ENCODE results near the gene LAMTOR2. TPM values are rescaled to one million over a fixed set of nuclear protein-coding genes. Genes with fewer than 3 reads are reported as not detected.
A peak's percentile ranks its signal among the peaks of the same experiment; 100 is the strongest.

Gene LAMTOR2
- total RNA-seq (10 to 100 TPM; 46.1 to 63.9 (median 51.2) TPM), polyA plus RNA-seq (100 to 1,000 TPM in 1 of 3 donors, 10 to 100 TPM in 2; 89.0 to 101 (median 95.7) TPM)
- long read RNA-seq, donor 1, transcript LAMTOR2-203 (4 exons, 655 nt) = major isoform, 38 of 45 reads
- long read RNA-seq, donor 1, partial matches to known transcripts = 3 of 45 reads
- long read RNA-seq, donor 1, other reads (novel, unspliced or antisense) = 1 of 45 reads
- long read RNA-seq, donor 2, transcript LAMTOR2-203 (4 exons, 655 nt) = major isoform, 37 of 45 reads
- long read RNA-seq, donor 2, transcript LAMTOR2-205 (3 exons, 623 nt) = minor isoform, 5 of 45 reads
- long read RNA-seq, donor 2, partial matches to known transcripts = 1 of 45 reads
- long read RNA-seq, donor 2, other reads (novel, unspliced or antisense) = 1 of 45 reads

DNA sequence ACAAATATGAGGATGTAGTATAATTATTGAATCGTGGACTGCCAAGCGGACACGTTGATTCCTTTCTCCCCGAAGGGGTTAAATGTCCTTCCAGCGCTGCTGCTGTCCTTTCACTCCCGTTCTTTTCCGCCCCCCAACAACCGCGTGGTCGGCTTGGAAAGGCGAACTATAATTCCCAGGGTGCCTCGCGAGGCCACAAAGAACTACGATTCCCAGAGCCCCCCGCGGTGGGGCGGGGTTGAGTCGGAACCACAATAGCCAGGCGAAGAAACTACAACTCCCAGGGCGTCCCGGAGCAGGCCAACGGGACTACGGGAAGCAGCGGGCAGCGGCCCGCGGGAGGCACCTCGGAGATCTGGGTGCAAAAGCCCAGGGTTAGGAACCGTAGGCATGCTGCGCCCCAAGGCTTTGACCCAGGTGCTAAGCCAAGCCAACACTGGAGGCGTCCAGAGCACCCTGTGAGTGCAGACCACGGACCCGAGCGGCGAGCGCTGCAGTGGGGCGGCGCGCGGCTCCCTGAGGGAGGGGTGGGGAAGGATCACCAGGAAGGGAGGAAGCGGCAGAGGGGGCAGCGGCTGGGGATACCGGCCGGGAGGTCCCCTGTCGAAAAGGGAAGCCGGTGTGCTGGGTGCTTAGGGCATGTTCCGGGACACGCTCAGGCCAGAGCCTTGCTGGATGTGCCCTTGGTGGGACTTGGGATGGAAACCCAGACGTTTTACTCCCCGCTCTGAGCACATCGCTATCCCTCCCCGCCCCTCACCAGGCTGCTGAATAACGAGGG is at the start of gene LAMTOR2:
TSS of gene LAMTOR2 (plus strand) at position 283 of the 781 bp plus-strand sequence. CDS start at position 391, 108 bp downstream.
- Histone ChIP-seq H3K9me3 (no peaks in the 10 kb centered on the region), H3K4me3 (peak within 1 kb of the TSS; percentile 97), H3K36me3 (ENCODE audit: insufficient read depth in 1 of 2, low read depth in 1 of 2) (peaks cover 0 to 40% of the 10 kb centered on the region in 2 donors), H3K27ac (peak within 1 kb of the TSS; percentile 96), H3K4me1 (peaks cover 28% of the 10 kb centered on the region), H3K27me3 (ENCODE audit: insufficient read depth in 3 of 3, low read length in 2 of 3) (no peaks in the 10 kb centered on the region)
- ATAC-seq = peak; percentile 85 to 91 (median 90)
- intact Hi-C loops (cut with DNase I) = loop anchor here in 1 of 2 donors (5.0 kb wide), 1 partner anchor 37 kb away; no protein-coding TSS in a partner anchor
- TF ChIP-seq, protein P1, sequence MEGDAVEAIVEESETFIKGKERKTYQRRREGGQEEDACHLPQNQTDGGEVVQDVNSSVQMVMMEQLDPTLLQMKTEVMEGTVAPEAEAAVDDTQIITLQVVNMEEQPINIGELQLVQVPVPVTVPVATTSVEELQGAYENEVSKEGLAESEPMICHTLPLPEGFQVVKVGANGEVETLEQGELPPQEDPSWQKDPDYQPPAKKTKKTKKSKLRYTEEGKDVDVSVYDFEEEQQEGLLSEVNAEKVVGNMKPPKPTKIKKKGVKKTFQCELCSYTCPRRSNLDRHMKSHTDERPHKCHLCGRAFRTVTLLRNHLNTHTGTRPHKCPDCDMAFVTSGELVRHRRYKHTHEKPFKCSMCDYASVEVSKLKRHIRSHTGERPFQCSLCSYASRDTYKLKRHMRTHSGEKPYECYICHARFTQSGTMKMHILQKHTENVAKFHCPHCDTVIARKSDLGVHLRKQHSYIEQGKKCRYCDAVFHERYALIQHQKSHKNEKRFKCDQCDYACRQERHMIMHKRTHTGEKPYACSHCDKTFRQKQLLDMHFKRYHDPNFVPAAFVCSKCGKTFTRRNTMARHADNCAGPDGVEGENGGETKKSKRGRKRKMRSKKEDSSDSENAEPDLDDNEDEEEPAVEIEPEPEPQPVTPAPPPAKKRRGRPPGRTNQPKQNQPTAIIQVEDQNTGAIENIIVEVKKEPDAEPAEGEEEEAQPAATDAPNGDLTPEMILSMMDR (IDR thresholded peaks at IDR 0.05) = no peak
- WGBS, 3 donors = 0 to 1% (median 0%) methylated on average over 53 of the region's 53 CpGs
- peak; percentile 99 for DNase-seq

DNA sequence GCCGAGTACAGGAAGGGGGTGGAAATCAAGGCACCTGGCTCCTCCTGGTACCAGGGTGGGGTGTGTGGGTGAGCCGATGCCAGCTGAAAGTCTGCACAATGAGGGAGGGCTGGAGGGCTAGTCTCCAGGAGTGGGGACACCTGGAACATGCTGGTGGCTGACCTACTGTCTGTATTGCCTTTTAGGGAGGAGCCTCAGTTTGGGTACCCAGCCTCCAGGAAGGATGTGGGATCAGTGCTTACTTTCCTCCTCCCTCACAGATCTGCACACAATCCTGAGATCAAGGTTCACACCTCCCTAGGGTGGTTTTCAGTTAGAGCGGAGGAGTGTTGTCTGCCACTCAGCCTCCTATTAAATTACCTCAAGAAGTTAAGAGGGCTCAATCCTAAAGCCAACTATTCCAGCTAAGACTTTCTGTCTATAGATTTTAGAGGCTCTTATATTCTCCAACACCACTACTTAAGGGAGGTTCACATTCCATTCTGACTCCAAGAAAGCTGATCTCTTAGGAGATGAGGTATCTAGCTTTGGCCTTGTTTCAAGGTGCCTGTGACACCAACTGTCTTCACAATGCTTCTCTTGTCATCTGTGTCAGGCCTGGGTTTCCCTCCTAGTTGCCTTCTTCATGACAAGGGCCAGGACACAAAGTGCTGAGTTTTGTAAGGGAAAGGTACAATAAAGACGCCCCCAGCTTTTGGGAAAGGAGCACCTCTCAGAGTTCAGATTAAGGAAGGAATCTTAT is 49.6 kb upstream of the LAMTOR2 start:
- TF ChIP-seq, protein P1 (IDR thresholded peaks at IDR 0.05) = no peak
- peak in 2 of 4 donors; percentile 34 to 56 for ATAC-seq
- 69 to 81% (median 69%) methylated on average over 4 of the region's 4 CpGs for WGBS, 3 donors
- no peak overlapping the region for H3K27ac ChIP-seq
- DNase-seq = no peak
- H3K36me3 ChIP-seq (ENCODE audit: insufficient read depth in 1 of 2, low read depth in 1 of 2) = peaks cover 4 to 19% of the 10 kb centered on the region in 2 donors
- intact Hi-C loops (cut with DNase I) = no loop called here
- no peaks in the 10 kb centered on the region for H3K9me3 ChIP-seq
- H3K27me3 ChIP-seq (ENCODE audit: insufficient read depth in 3 of 3, low read length in 2 of 3) = no peaks in the 10 kb centered on the region
- no peak overlapping the region for H3K4me3 ChIP-seq
- H3K4me1 ChIP-seq = peaks cover 5% of the 10 kb centered on the region

DNA sequence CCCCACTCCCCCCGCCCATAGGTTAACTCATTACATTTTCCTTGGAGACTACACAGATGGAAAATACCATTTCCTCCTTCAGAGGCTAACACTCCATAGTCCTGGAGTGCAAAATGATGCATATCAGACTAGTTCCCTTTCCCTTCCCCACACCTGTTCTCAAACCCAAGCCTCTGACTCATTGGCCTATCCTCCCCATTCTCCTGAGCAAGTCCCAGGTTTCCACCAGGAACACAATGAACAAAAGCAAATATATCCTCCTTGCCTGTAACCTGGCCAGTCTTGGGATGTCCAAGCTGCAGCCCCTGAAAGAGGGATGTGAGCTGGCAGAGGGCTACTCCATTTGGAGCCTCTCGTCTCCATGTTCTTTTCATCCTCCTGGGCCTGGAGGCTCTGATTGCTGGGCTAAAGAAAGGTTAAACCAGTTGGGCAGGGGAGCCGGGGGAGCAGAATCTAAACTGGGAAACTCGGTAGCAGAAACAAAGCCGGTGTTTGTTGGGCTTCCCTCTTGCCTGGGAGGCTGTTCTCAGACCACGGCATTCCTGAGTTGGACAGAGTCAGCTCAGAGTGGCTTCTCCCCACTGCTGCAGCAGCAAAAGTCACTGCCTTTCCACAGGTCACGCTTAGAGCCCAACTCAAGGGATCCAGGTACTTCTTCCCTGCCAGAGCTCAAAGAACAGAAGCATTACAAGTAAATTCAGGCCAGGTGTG is 47.8 kb upstream of the LAMTOR2 start:
- no peak for ATAC-seq
- H3K9me3 ChIP-seq = no peaks in the 10 kb centered on the region
- no peak overlapping the region for H3K4me3 ChIP-seq
- H3K27ac ChIP-seq = no peak overlapping the region
- 53 to 69% (median 59%) methylated on average over 7 of the region's 7 CpGs for whole genome bisulfite sequencing, 3 donors
- H3K27me3 ChIP-seq (ENCODE audit: insufficient read depth in 3 of 3, low read length in 2 of 3) = no peaks in the 10 kb centered on the region
- TF ChIP-seq, protein P1 (IDR thresholded peaks at IDR 0.05) = no peak
- H3K4me1 ChIP-seq = peaks cover 5% of the 10 kb centered on the region
- DNase-seq = no peak
- intact Hi-C loops (cut with DNase I) = no loop called here
- peaks cover 14 to 37% of the 10 kb centered on the region in 2 donors for H3K36me3 ChIP-seq (ENCODE audit: insufficient read depth in 1 of 2, low read depth in 1 of 2)

DNA sequence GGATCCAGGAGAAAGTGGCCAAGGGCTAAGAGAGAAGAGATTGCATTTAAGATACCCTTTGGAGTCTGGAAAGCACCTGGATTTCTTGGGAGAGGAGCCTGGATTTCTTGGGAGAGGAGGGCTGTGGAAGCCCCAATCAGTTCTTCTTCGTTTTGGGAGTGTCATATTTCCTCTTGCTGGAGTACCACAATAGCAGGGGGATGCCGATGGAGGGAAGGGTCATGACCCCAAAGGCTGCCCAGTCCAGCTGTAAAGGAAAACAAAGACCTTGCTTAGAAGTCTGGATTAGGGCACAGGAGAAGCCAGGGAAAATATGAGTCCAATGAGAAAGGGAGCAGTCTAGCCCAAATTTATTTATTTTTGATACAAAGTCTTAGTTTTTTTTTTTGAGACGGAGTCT is 45.2 kb upstream of the LAMTOR2 start:
- H3K4me3 ChIP-seq = no peak overlapping the region
- H3K27ac ChIP-seq = no peak overlapping the region
- ATAC-seq = no peak
- DNase-seq = no peak
- WGBS, 3 donors = 40 to 43% (median 41%) methylated on average over 3 of the region's 3 CpGs
- H3K4me1 ChIP-seq = peaks cover 5% of the 10 kb centered on the region
- intact Hi-C loops (cut with DNase I) = no loop called here
- TF ChIP-seq, protein P1 (IDR thresholded peaks at IDR 0.05) = no peak
- no peaks in the 10 kb centered on the region for H3K27me3 ChIP-seq (ENCODE audit: insufficient read depth in 3 of 3, low read length in 2 of 3)
- H3K9me3 ChIP-seq = no peaks in the 10 kb centered on the region
- peaks cover 22 to 63% of the 10 kb centered on the region in 2 donors for H3K36me3 ChIP-seq (ENCODE audit: insufficient read depth in 1 of 2, low read depth in 1 of 2)
